Liver (tissue), 3 donors: ENCODE data around the gene WWOX.

ENCODE experiments used
- TAF1 ChIP-seq: conservative IDR thresholded peaks from 2 replicates; pipeline ENCODE4 v1.6.1; 2016; ENCODE audit warnings: antibody characterized with exemption, mild to moderate bottlenecking
- YY1 ChIP-seq: IDR thresholded peaks from 2 replicates; pipeline ENCODE4 v1.6.1; 2016; ENCODE audit warnings: antibody characterized with exemption, mild to moderate bottlenecking
- TF ChIP-seq, protein P1 (sequence below): fragments of 150-350 bp; IDR thresholded peaks from 2 replicates; pipeline ENCODE4 v1.5.1; 2017; ENCODE audit warnings: improper control_type of control experiment, low read depth, low read length; ENCODE audit not compliant: missing input control
- donor health status: healthy.
- donor health status: healthy.

DNA sequence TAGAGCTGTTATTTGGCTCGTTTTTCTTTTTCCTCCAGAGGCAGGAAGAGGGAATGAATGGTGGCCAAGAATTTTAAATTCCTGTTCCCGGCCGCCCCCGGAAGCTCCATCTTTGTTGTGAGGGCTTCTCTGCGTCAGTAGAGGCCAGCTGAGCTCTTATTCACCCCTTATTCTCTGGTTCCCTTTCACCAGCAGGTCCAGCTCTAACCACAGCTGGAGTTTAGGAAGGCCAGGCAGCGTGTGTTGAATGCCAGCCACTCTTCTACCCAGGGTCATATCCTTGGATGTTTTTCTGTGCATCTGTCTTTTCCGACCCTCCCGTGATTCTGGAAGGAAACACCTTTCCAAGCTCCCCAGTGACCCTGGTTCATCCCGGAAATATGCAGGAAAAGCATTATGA, 570.5 kb downstream of the WWOX start:
- TF ChIP-seq, protein P1, sequence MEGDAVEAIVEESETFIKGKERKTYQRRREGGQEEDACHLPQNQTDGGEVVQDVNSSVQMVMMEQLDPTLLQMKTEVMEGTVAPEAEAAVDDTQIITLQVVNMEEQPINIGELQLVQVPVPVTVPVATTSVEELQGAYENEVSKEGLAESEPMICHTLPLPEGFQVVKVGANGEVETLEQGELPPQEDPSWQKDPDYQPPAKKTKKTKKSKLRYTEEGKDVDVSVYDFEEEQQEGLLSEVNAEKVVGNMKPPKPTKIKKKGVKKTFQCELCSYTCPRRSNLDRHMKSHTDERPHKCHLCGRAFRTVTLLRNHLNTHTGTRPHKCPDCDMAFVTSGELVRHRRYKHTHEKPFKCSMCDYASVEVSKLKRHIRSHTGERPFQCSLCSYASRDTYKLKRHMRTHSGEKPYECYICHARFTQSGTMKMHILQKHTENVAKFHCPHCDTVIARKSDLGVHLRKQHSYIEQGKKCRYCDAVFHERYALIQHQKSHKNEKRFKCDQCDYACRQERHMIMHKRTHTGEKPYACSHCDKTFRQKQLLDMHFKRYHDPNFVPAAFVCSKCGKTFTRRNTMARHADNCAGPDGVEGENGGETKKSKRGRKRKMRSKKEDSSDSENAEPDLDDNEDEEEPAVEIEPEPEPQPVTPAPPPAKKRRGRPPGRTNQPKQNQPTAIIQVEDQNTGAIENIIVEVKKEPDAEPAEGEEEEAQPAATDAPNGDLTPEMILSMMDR: no peak
- TF ChIP-seq TAF1: no peak
- no peak for TF ChIP-seq YY1
